ENCODE data around the gene LHFPL4. TPM values are rescaled to one million over a fixed set of nuclear protein-coding genes. Genes with fewer than 3 reads are reported as not detected.

LHFPL4 gene
- total and polyA plus RNA-seq, 2 of the 8 experiments (the other 6 are each of a cell fraction or from before 2014, with no cell fraction given) = 5.0 to 16.9 TPM

GRCh38 chr3:9590282-9590791 lies 36.7 kb upstream of the LHFPL4 start:
- no peaks in the 10 kb centered on the region for H3K79me1 ChIP-seq (ENCODE audit: low read depth, low read length)
- no peak overlapping the region for H3K27ac ChIP-seq (ENCODE audit: low read depth, low read length)
- H3K23ac ChIP-seq (ENCODE audit: insufficient read length) = no peak overlapping the region
- H4K8ac ChIP-seq (ENCODE audit: extremely low read depth, insufficient read depth, low read length) = no peak overlapping the region
- no peak overlapping the region for H3K9ac ChIP-seq (replicated peaks in 1 of 4; ENCODE audit: extremely low read depth in 1 of 4, low read depth in 3 of 4, low read length in 3 of 4)
- POLR2A ChIA-PET (ENCODE audit: partially characterized antibody) = no interaction called here
- H3K4ac ChIP-seq (replicated peaks; ENCODE audit: insufficient read length, low read depth, low read length) = no peak overlapping the region
- no peak overlapping the region for H2AK5ac ChIP-seq (ENCODE audit: low read depth, low read length)
- H4K91ac ChIP-seq (replicated peaks; ENCODE audit: insufficient read length, low read length) = no peak overlapping the region
- no peaks in the 10 kb centered on the region for H3K4me1 ChIP-seq (replicated peaks in 1 of 4; ENCODE audit: control insufficient read depth in 3 of 4, insufficient read depth in 4 of 4, low read length in 3 of 4)
- H2AFZ ChIP-seq (ENCODE audit: low read length) = no peak overlapping the region
- 89% methylated on average over 8 of the region's 8 CpGs; no CpG with 5 or more reads in 1 of the 2 experiments for WGBS, 2 experiments (ENCODE audit: extremely low coverage in 1 of 2, insufficient coverage in 1 of 2, insufficient read length in 1 of 2, insufficient replicate concordance in 2 of 2, low coverage in 1 of 2, low lambda C conversion rate in 2 of 2, missing lambda C conversion rate in 1 of 2)
- no peak overlapping the region for H2BK20ac ChIP-seq (ENCODE audit: low read length)
- no peaks in the 10 kb centered on the region for H3K23me2 ChIP-seq (ENCODE audit: low read depth, low read length)
- no peaks in the 10 kb centered on the region for H3K79me2 ChIP-seq (ENCODE audit: control insufficient read depth in 1 of 2, insufficient read depth in 2 of 2, low read length in 2 of 2)
- H2BK5ac ChIP-seq (ENCODE audit: low read depth, low read length) = no peak overlapping the region
- TF ChIP-seq RBBP5 (IDR thresholded peaks at IDR 0.05; ENCODE audit: borderline replicate concordance, low read depth, low read length) = no peak
- TF ChIP-seq HDAC2 (IDR thresholded peaks at IDR 0.05; ENCODE audit: borderline replicate concordance in 1 of 2, low read depth in 2 of 2, low read length in 2 of 2) = no peak
- no peak for TF ChIP-seq EP300 (IDR thresholded peaks at IDR 0.05; ENCODE audit: borderline replicate concordance in 1 of 2, low read depth in 2 of 2, low read length in 2 of 2)
- no peak overlapping the region for H3K56ac ChIP-seq (replicated peaks; ENCODE audit: insufficient read length, low read depth, low read length)
- H3K9me3 ChIP-seq (ENCODE audit: insufficient read depth in 2 of 2, low read depth in 1 of 2, low read length in 1 of 2) = peaks cover 0 to 6% of the 10 kb centered on the region in 2 experiments; a peak in 1 of 4 replicates
- no peak overlapping the region for H3K18ac ChIP-seq (ENCODE audit: extremely low read depth, low read length)
- no peak overlapping the region for H4K5ac ChIP-seq (ENCODE audit: insufficient read length, low read depth, low read length)
- H4K20me1 ChIP-seq (replicated peaks in 1 of 2; ENCODE audit: control insufficient read depth in 1 of 2, insufficient read depth in 2 of 2, low read length in 2 of 2) = no peaks in the 10 kb centered on the region
- DNase-seq (ENCODE audit: low read depth in 1 of 2, low spot score in 2 of 2) = no peak
- no peaks in the 10 kb centered on the region for H3K36me3 ChIP-seq (ENCODE audit: control insufficient read depth in 2 of 4, insufficient read depth in 4 of 4, low read length in 3 of 4)
- H3K27me3 ChIP-seq (replicated peaks in 1 of 4; ENCODE audit: control insufficient read depth in 3 of 4, extremely low read depth in 1 of 4, insufficient read depth in 3 of 4, low read length in 3 of 4) = no peaks in the 10 kb centered on the region
- H2BK12ac ChIP-seq (ENCODE audit: low read depth, low read length) = no peak overlapping the region
- FAIRE-seq = no peak
- H3K4me2 ChIP-seq (ENCODE audit: insufficient read depth in 1 of 2, low read depth in 2 of 2, low read length in 2 of 2) = no peak overlapping the region
- no peak overlapping the region for H2BK15ac ChIP-seq (ENCODE audit: low read length)
- H3K4me3 ChIP-seq (ENCODE audit: extremely low read depth in 1 of 4, insufficient read depth in 2 of 4, low read depth in 3 of 4, low read length in 4 of 4) = no peak overlapping the region
- CTCF ChIA-PET (ENCODE audit: partially characterized antibody) = no interaction called here
- no peak overlapping the region for H3K14ac ChIP-seq (ENCODE audit: insufficient read length)
- H2BK120ac ChIP-seq (replicated peaks; ENCODE audit: low read depth, low read length) = no peak overlapping the region

Data from H1 (cell line).